ENCODE data around the gene HPSE2.
"Not testable (repeated sequence)": the region's sequence is repeated elsewhere in the genome, so short reads cannot be mapped to it uniquely, and the experiment has no call there.

Gene HPSE2

GRCh38 chr10:98608411-98608810 lies 627.2 kb downstream of the HPSE2 start:
- no peak for DNase-seq

GRCh38 chr10:98602224-98602623 lies 633.4 kb downstream of the HPSE2 start:
- DNase-seq: no peak

- DNase-seq: no peak
Observed at GRCh38 chr10:98599032-98599610, 636.5 kb downstream of the HPSE2 start.

- DNase-seq: no peak
Observed at GRCh38 chr10:98596404-98596803, 639.2 kb downstream of the HPSE2 start.

- DNase-seq: no peak
Observed at GRCh38 chr10:98589691-98590090, 646.0 kb downstream of the HPSE2 start.

- no peak for DNase-seq
Observed at GRCh38 chr10:98589007-98589406, 646.6 kb downstream of the HPSE2 start.

- no peak for DNase-seq
Observed at GRCh38 chr10:98587156-98587837, 648.4 kb downstream of the HPSE2 start.

- no peak for DNase-seq
Observed at GRCh38 chr10:98586096-98586495, 649.6 kb downstream of the HPSE2 start.

GRCh38 chr10:98582363-98582762 lies 653.3 kb downstream of the HPSE2 start:
- no peak for DNase-seq

GRCh38 chr10:98577578-98577977 lies 658.1 kb downstream of the HPSE2 start:
- DNase-seq: no peak

GRCh38 chr10:98577168-98577567 lies 658.5 kb downstream of the HPSE2 start:
- DNase-seq: no peak

GRCh38 chr10:98576096-98576495 lies 659.6 kb downstream of the HPSE2 start:
- no peak for DNase-seq

GRCh38 chr10:98572594-98572993 lies 663.1 kb downstream of the HPSE2 start:
- no peak for DNase-seq

- no peak for DNase-seq
Observed at GRCh38 chr10:98570834-98571233, 664.8 kb downstream of the HPSE2 start.

- DNase-seq: no peak
Observed at GRCh38 chr10:98569853-98570252, 665.8 kb downstream of the HPSE2 start.

GRCh38 chr10:98568551-98568950 lies 667.1 kb downstream of the HPSE2 start:
- no peak for DNase-seq

- no peak for DNase-seq
Observed at GRCh38 chr10:98567391-98568133, 668.1 kb downstream of the HPSE2 start.

- DNase-seq: no peak
Observed at GRCh38 chr10:98563811-98564210, 671.8 kb downstream of the HPSE2 start.

GRCh38 chr10:98560565-98560964 lies 675.1 kb downstream of the HPSE2 start:
- no peak for DNase-seq

- no peak for DNase-seq
Observed at GRCh38 chr10:98556061-98556460, 679.6 kb downstream of the HPSE2 start.

GRCh38 chr10:98555021-98555619 lies 680.5 kb downstream of the HPSE2 start:
- DNase-seq: no peak

- not testable (repeated sequence) for DNase-seq
Observed at GRCh38 chr10:98541561-98541960, 694.1 kb downstream of the HPSE2 start.

- no peak for DNase-seq
Observed at GRCh38 chr10:98539578-98539977, 696.1 kb downstream of the HPSE2 start.

GRCh38 chr10:98538472-98538871 lies 697.2 kb downstream of the HPSE2 start:
- DNase-seq: no peak
